ENCODE measurements around the gene GPC5. TPM values are rescaled to one million over a fixed set of nuclear protein-coding genes. Genes with fewer than 3 reads are reported as not detected.

GPC5 gene
- total and polyA plus RNA-seq, 2 donors (not counting 3 experiments of a cell fraction or from before 2014, with no cell fraction given), result 0.59 to 0.97 TPM

- Histone ChIP-seq H3K79me2 (ENCODE audit: control insufficient read depth, insufficient read depth, low read length) (no peaks in the 10 kb centered on the region), H3K4me3 (replicated peaks in 1 of 3; ENCODE audit: insufficient read depth in 1 of 3, low read depth in 1 of 3, low read length in 3 of 3) (no peak overlapping the region), H4K20me1 (replicated peaks; ENCODE audit: control insufficient read depth, extremely low read depth, insufficient read depth, low read length) (no peaks in the 10 kb centered on the region), H3K9me1 (replicated peaks; ENCODE audit: control insufficient read depth, extremely low read depth, insufficient read depth, low read length) (no peaks in the 10 kb centered on the region), H3K36me3 (ENCODE audit: control insufficient read depth in 2 of 2, extremely low read depth in 1 of 2, insufficient read depth in 2 of 2, low read length in 2 of 2) (no peaks in the 10 kb centered on the region), H3K9me3 (replicated peaks; ENCODE audit: control insufficient read depth, insufficient read depth, low read length) (peaks cover 7% of the 10 kb centered on the region), H3K4me2 (ENCODE audit: insufficient read depth, low read length) (no peak overlapping the region), H3K9ac (replicated peaks; ENCODE audit: extremely low read depth, insufficient read depth, low read length) (no peak overlapping the region), H3K27me3 (ENCODE audit: control insufficient read depth in 2 of 2, insufficient read depth in 2 of 2, low read length in 2 of 2) (no peaks in the 10 kb centered on the region), H3K4me1 (ENCODE audit: control insufficient read depth, extremely low read depth, insufficient read depth, low read length) (no peaks in the 10 kb centered on the region), H2AFZ (ENCODE audit: low read depth, low read length) (no peak overlapping the region), H3K27ac (ENCODE audit: insufficient read depth, low read depth, low read length) (no peak overlapping the region)
- no peak for TF ChIP-seq POLR2A (IDR thresholded peaks at IDR 0.05; ENCODE audit: low read depth, low read length)
- no peak for TF ChIP-seq EZH2 (IDR thresholded peaks at IDR 0.05; ENCODE audit: borderline replicate concordance, low read depth, low read length, severe bottlenecking)
- TF ChIP-seq, protein P1, sequence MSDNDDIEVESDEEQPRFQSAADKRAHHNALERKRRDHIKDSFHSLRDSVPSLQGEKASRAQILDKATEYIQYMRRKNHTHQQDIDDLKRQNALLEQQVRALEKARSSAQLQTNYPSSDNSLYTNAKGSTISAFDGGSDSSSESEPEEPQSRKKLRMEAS (IDR thresholded peaks at IDR 0.05; ENCODE audit: insufficient read depth, insufficient read length), result no peak
- TF ChIP-seq FOS (IDR thresholded peaks at IDR 0.05; ENCODE audit: borderline replicate concordance, insufficient read depth, low read length), result no peak
- TF ChIP-seq JUN (IDR thresholded peaks at IDR 0.05; ENCODE audit: borderline replicate concordance, insufficient read depth, insufficient read length, low read depth), result no peak
- TF ChIP-seq, protein P2, sequence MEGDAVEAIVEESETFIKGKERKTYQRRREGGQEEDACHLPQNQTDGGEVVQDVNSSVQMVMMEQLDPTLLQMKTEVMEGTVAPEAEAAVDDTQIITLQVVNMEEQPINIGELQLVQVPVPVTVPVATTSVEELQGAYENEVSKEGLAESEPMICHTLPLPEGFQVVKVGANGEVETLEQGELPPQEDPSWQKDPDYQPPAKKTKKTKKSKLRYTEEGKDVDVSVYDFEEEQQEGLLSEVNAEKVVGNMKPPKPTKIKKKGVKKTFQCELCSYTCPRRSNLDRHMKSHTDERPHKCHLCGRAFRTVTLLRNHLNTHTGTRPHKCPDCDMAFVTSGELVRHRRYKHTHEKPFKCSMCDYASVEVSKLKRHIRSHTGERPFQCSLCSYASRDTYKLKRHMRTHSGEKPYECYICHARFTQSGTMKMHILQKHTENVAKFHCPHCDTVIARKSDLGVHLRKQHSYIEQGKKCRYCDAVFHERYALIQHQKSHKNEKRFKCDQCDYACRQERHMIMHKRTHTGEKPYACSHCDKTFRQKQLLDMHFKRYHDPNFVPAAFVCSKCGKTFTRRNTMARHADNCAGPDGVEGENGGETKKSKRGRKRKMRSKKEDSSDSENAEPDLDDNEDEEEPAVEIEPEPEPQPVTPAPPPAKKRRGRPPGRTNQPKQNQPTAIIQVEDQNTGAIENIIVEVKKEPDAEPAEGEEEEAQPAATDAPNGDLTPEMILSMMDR (IDR thresholded peaks at IDR 0.05; ENCODE audit: extremely low read depth in 1 of 2, insufficient read depth in 1 of 2, low read depth in 1 of 2, low read length in 2 of 2), result no peak
- TF ChIP-seq POLR2AphosphoS5 (IDR thresholded peaks at IDR 0.05; ENCODE audit: insufficient read depth, low read depth, low read length), result no peak
- no peak for TF ChIP-seq MYC (IDR thresholded peaks at IDR 0.05; ENCODE audit: low read depth, low read length)
- TF ChIP-seq GATA2 (IDR thresholded peaks at IDR 0.05; ENCODE audit: insufficient read depth, insufficient read length, low read depth, low read length), result no peak
- dilution Hi-C loops (cut with MboI; ENCODE audit: extremely low pct_ligation_motif_present, low sequenced_read_pairs), result no loop called here
- BruUV-seq (replicated peaks), result no TSS peak
- CTCF ChIA-PET, result no interaction called here
- DNase-seq (ENCODE audit: low read depth, low spot score) (no peak), FAIRE-seq (no peak)
- intact Hi-C loops (cut with micrococcal nuclease), result no loop called here
- POLR2A ChIA-PET, result no interaction called here
Observed at GRCh38 chr13:92894447-92894846, 1496.0 kb downstream of the GPC5 start.

Data from endothelial cell of umbilical vein (primary cell).